ENCODE results near the gene UBQLN4.

DNA sequence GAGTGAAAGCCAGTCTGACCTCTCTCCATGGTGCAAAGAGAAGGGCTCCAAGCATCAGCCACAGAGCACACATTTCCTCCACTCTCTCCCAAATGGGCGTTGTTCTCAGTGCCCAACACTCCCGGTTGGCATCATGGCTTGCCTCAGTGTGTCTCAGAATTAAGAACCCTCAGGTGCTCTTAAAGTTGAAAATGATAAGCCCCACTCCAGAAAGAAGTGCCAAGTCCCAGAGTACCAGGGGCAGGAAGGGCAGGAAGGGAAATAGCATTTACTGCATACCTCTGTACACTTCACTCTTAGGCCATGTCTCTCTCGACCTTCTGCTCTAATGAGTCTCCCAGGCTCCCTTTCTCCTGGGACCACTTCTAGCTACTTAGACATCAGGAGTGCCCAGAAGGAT is 60.0 kb downstream of the UBQLN4 start:
- TF ChIP-seq CTCF (conservative IDR thresholded peaks at IDR 0.05) (no peak), EZH2 (IDR thresholded peaks at IDR 0.05; ENCODE audit: low read depth) (no peak)
